GM19463 (cell line): ENCODE data around the gene NDP.
A peak's percentile ranks its signal among the peaks of the same experiment; 100 is the strongest.
"Not testable (repeated sequence)": the region's sequence is repeated elsewhere in the genome, so short reads cannot be mapped to it uniquely, and the experiment has no call there.

ENCODE experiments used
- ATAC-seq: cut with Tn5 transposase; IDR thresholded peaks from one replicate; pipeline ENCODE4 v1.9.1; 2021; ENCODE audit warnings: mild to moderate bottlenecking, moderate library complexity; ENCODE audit not compliant: unreplicated experiment

NDP gene

DNA sequence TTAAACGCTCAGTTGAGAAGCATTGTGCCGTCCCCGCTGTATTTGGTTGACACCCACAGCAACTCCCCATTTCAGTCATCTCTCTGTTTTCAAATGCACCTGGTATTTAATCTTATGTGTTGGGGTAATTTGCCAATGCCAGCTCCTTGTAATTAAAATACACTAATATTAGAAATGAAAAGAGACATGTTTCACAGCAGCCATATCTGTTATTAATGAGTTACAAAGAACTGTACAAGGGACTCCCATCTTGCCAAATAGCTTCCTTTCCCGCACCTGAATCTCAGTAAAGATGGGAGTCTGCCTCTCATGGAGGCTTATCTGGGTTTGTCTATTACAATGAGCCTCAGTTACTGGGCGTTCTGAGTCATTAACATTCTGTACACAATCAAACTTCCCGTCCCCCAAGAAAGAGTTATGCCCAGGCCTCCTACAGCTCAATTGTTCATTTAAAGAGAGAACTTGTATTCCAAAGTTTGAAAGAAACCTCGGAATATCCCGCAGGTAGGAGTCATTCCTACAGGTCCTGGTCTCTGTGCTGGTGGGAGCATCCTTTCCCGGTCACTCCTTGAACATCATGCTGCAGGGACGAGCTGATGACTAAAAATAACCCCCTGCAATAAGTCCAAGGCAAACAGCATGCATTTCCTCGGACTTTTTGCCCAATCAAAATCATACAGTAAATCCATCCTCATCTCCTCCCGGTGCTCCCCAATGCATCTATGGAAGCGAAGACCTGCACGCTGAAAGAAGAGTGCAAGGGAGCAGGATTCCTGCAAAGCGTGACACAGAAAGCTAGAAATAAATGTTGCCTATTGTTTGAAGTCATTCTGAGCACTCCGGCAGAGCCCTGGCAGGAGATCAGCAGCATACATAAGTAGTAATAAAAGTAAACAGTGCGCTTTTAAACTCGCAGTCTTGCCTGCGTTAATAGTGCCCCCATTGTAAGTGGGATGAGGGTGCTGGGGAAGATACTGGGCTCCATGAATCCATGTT is 926 bp downstream of the NDP start:
- ATAC-seq = no peak

DNA sequence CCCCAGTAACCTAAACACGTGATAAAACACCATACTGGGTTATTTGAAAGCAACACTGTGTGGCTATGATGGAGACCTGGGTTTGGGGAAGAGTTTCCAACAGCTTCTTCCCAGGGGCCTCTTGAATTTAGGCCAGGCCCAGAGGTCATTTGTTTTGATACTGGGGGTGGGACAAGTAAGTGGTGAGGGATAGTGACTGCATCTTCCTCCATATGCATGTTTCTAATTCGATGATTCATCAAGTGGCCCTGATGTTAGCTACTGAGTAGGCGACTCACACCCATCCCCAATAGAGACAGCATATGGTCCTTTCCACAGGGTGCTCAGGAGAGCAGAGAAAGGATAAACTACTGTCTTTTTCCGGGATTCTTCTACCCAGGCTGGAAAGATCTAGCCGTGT is 2.7 kb downstream of the NDP start:
- no peak for ATAC-seq

DNA sequence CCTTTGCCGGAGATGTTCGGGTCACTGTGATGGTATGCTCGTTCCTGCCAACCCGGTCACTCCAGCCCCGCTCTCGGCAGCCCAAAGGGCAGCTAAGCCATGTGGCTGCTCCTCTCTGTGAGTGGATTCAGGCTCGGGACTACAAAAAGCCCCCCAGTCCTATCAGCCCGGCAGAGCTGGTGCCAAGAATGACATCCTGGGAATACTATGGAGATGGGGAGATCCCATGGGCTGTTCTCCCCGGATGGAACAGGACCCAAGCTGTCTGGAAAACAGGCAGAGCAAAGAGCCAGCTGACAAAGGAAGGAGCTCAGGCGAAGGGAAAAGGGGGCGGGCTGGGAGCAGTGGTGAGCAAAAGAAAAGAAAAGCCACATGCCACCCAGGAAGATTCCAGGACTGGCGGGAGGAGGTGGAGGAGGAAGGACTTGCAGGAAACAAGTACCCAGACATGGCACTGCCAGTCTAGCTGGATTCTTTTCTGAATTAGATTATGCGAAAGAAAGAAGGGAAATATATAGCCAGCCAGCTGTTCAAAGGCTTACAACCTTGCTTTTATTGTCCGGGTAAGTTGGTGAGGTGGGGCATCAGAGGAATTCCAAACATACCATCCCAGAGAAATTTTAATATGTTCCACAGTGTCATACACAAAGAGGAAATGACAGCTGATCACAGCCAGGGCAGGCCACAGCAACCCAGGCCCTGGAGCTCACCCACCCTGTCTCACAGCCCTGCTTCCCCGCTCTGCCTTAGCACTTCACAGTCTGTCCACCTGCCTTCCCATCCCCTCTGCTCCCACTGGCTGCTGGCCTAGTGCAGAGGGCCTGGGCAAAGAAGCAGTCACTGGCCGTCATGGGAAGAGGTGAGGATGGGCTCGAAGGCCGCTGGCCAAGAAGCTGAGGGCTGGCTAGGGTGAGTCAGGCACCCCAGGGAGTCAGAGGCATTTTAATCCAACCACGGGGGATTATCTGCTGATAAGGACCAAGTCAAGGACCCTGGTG is 3.4 kb downstream of the NDP start:
- ATAC-seq = no peak

DNA sequence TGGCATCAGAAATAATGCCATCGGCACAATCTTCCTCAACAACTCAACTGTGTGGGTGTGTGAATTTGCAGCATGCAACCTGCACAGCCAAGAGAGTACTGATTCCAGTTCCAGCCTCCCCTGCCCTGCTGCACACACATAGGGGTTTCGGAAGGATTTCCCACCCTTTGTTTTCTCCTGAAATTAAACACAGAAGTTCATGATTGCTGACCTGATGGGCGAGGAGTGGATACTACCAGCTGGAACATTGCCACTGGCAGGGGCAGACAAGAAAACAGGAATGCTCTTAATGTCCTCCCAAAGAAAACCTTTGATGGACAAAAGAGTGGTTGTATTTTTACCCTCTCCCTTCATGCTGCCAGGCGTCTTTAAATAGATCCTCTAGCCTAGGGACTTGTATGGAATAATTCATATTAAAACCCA is 4.8 kb downstream of the NDP start:
- ATAC-seq = no peak

DNA sequence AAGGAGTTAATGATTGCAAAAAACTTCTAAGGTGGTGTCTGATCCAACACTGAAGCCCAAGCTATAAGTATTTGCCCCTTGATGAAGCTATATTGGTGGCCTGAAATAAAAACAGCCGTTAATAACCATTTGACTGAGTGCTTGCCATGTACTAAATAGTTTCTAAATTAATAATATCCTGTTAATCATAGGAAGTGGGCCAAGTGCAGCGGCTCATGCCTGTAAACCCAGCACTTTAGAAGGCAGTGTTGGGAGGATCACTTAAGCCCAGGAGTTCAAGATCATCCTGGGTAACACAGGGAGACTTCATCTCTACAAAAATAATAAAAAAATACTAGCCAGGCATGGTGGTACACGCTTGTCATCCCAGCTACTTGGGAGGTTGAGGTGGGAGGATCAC is 8.3 kb downstream of the NDP start:
- no peak for ATAC-seq

DNA sequence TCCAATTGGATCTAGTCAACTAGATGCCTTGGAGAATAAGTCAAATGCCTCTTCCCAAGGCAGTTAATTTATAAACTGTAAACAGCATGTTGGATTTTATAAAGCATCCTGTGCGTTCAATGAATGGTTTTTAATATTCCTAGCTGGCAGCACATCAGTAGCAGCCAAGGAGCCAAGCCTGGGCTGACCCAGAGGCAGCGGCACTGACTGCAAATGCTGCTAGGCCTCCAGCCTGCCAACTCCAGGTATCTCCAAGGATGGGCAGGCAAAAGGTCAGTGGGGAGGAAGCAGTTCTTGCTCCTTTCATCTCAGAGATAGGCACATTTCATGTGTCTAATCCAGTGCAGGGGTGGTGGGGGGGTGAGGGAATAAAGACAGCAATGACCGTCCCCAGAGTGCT is 9.5 kb downstream of the NDP start:
- no peak for ATAC-seq

DNA sequence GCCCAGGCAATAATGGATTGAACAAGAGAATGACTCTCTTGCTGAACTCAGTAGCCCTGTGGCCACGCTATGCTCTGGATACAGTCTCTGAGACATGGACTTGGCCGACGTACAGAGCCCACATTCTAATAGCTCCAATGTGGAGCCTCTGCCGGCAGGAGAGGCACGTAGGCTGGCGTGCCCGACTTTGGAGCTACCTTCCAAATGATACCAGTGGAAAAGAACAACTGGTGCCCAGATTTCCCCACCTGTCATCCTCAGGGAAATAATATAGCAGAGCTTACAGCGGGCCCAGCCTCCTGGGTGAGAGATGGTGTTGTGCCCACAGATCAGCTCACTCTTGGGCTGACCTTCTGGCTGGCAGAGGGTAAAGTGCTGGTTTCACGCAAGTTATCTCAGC is 10.6 kb downstream of the NDP start:
- no peak for ATAC-seq

DNA sequence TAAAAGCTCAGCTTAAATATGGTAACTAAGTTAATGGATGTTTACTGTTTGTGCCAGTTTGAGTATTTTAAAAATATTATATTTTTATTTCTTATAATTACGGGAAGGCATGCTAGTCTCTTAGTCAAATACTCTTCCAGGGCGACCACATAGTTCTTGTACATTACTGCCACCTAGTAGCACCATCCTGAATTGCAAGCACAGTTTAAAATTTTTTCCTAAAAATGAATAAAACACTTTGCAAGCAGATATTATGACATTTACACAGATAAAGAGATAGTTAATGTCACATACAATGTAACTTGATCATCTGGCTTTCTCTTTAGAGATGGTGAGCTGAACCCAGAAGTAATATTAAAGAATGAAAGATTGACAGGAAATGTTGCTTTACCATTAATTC is 11.5 kb downstream of the NDP start:
- no peak for ATAC-seq

DNA sequence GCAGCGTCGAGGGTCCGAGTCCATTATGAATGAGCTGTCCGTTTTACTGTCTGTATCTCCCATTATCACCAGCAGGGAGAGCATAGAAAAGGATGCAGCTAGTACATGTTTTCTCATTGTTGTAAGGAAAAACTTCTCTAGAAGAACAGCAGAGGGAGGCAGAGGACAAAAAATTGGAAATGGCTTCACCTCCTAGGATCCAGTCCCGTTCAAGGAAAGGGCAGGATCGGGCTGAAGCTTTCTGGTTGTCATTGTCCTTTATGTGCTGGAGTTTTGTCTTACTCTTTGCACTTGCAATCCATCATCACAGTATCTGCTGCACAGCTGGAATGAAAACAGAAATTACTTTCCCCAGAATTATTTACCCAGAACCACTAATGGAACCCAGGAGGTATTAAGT is 14.7 kb downstream of the NDP start:
- peak; percentile 88 for ATAC-seq

DNA sequence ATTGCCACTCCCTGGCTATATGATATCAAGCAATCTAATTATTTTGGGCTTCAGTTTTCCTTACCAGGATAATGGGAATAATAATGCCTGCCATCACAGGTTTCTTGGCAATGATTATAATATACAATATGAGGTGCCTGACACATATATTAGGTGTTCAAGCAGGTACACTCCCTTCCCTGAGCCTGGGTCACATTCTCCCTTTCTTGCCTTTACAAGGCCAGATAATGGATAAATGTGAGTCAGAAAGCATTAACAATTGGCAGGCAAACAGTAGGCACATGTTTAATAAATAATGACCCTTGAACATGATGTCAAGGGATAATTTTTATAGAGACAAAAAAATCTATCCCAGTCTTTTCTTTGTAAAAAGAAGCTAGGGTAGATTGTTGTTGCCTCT is 17.2 kb downstream of the NDP start:
- no peak for ATAC-seq

DNA sequence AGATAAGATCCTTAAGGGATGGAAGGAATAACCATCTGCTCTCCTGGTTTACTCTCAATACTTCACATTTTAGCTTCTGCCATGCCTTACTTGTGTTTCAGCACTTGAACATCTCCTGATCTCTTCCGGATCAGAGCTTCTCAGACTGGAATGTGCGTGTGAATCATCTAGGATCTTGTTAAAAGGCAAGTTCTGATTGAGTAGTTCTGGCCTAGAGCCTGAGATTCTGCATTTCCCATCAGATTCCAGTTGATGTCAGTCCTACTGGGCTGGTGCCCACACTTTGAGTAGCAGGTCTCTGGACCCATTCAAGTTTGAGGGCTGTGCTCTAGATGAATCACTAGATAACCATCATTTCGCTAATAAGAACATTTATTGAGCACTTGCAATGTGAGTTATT is 20.0 kb downstream of the NDP start:
- ATAC-seq = no peak

DNA sequence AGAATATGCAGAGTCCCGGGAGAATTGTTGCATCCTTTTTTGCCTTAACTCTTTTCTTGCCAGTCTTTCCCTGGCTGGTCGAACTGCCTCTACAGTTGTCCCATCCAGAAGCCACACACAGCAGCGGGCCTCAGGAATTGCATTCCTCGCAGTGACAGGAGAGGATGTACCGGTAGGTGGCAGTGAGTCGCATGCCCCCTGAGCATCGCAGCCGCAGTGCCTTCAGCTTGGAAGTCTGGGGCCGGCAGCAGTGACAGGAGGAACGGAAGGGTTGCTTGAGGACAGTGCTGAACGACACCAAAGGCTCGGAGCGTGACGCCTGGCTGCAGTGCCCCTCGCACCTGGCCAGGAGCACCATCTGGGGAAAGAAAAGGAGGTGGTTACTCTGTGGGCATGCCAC is 23.5 kb downstream of the NDP start:
- no peak for ATAC-seq

DNA sequence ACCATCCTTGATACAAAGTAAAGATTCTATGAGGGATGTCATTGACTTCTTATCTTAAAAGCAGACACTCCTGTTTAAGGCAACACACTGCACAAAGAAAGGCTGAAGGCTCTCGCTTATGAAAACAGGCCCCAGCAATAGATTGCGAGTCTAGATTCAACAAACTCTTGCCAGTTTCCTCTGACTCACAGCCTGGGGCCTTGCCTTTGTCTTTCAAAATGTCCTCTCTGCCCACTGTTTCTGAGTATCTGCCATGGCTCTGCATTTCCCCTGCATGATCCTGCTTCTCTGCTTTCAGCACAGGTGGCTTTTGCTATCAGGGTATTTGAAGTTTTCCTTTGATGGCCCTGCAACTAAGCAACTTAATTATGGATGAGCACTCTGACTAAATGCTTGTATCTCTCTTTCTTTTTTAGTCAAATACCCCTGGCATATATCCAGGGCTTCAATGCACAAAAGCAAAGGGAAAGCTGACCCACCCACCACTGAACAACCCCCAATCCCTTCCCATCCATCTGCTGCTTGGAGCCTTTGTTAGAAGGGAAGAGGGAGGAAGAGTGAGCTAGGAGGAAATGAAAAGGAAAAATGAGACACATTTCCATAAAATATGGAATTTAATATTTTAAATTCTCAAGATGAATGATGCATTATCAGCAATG is 32.2 kb downstream of the NDP start:
- no peak for ATAC-seq

DNA sequence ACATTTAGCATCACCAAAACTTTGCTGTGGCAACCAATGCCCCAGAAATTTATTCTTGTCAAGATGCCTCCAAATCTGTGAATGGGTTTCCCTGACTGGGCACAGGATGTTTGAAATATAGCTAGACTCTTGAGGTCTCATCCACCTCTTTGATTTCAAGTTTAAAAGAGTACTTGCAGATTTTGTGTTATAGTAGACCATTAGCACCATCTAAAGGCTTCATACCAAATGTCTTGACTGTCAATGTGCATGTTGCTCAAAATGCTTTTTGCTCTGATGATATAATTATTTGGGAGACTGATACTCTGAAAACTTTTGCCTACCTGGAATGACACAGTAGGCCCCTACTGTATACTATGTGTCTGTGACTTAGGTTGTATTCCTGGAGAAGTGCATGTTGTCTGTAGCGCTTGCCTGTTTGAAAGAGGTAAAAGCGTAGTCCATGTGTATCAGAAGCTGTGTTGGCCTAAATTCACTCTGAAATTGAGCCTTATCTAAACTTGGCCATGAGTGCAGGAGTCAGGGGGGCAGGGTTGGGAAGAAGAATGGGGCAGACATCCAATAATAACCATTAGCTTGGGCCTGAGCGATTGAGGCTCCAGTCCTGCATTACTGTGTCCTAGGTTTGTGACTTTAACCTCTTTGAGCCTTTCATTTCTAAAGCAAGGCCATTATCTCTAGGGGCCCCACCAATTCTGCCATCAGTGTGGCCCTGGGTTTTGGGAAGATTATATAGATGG is 33.8 kb downstream of the NDP start:
- ATAC-seq = no peak

DNA sequence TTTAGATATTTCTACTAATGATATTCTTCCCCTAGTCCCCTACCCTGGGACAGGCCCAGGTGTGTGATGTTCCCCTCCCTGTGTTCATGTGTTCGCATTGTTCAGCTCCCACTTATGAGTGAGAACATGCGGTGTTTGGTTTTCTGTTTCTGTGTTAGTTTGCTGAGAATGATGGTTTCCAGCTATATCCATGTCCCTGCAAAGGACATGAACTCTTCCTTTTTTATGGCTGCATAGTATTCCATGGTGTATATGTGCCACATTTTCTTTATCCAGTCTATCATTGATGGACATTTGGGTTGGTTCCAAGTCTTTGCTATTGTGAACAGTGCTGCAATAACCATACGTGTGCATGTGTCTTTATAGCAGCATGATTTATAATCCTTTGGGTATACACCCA is 51.2 kb downstream of the NDP start:
- ATAC-seq = not testable (repeated sequence)

DNA sequence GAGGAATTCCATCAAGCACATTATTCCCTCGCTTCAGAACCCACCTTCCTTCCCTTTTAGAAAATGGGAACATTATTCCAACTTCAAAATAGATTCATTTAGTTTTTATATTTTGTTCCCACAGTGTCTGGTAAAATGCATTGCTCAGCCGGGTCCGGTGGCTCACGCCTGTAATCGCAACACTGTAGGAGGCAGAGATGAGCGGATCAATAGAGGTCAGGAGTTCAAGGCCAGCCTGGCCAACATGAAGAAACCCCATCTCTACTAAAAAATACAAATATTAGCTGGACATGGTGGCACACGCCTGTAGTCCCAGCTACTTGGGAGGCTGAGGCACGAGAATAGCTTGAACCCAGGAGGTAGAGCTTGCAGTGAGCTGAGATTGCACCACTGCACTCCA is 62.4 kb downstream of the NDP start:
- not testable (repeated sequence) for ATAC-seq

DNA sequence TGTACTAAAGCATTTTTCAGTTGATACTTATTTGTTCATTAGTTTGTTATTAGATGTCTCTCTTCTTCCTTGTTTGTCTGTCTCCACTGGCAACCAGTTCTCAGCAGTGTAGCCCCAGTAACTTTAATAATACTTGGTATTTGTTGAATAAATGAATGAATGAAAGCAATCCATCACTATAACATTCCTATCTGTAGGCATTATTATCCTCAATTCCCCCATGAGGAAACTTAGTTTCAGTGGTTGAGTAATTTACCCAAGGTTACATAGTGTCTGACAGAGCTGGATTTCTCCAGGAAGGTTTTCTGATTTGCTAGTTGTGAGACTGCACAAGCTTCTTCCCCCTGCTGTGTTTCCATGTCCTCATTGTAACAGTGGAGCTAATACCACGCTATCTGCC is 63.2 kb downstream of the NDP start:
- no peak for ATAC-seq

DNA sequence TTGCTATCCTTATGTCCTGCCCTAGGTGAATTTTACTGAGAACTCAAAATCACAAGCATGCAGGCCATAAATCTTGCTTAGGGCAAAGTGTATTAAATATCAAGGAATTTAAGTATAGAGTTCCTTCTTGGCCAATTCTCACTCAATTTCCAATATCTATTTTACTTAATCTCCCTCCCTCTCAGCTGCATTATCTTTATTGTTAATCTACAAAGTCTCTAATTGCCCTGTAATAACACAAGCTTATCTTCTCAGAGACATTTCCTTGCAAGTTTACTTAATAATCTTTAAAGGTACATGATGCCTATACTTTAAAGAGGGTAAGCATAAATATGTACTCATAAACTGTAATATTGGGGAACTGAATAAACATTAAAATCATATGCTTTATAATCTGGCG is 64.0 kb downstream of the NDP start:
- no peak for ATAC-seq

DNA sequence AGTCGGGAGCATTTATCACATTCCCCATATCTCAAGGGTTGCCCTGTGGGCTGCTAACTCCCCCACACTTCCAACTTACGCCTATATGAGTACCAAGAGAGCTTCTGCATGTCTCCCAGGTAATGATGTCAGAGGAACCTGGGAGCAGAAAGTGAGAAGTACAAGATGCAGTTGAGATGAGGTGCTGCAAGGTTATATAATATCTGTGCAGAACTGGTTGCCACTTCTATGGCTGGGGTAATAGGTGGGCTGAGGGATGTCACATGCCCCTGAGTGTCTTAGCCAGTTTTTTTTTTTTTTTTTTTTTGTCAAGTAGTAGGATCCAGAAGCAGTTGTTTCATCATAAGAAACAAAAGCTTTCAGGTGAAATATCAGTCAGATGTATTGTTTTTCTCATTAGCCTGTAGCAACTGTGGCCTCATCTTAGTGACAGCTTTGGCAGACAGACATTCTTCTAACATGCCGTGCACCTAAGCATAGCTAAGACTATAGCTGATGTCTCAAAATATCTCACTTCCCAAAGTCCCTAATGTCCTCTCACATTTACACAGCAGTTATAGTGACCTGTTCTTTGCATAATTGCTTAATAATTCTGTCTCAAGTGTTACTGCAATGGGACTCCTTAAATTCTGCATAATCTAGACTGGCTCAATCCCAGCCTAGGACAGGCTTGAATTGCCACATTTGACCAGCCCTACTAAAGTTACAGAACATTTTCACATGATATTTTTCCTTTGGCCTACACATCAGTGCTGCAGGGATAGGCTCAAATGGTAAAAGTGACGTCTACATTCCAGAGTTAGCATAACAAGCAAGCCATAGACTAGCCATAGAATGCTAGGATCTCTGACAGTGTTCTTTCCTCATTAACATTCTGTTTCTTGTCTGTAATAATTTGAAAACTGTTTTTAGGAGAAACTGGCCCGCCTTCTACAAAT is 73.0 kb downstream of the NDP start:
- no peak for ATAC-seq
